Adrenal gland (tissue), 12 donors: ENCODE results near the gene TCEA2. TPM values are rescaled to one million over a fixed set of nuclear protein-coding genes. Genes with fewer than 3 reads are reported as not detected.

Experiments used
- DNase-seq, 7 donors: peaks; one replicate each; pipeline ENCODE4 v3.0.0-alpha.2; 2019 to 2020
- H3K27ac ChIP-seq, 5 donors: fragments of 200-600 bp; sonication (generic) in 4 of 5; 1 replicate in 3 of 5; 2 replicates in 2 of 5; pipeline versions ENCODE4 v1.5.1 to v1.8.0; 2016 to 2020; ENCODE audit warnings: mild to moderate bottlenecking in 1 of 5
- H3K27me3 ChIP-seq: fragments of 200-600 bp; 2 replicates; pipeline ENCODE4 v1.8.0; 2021
- H3K36me3 ChIP-seq, 2 donors: fragments of 200-600 bp; replicated peaks in 1 of 2; 1 replicate in 1 of 2; 2 replicates in 1 of 2; pipeline versions ENCODE4 v1.5.1 to v1.8.0; 2018 to 2022
- H3K4me1 ChIP-seq, 2 donors: fragments of 200-600 bp; replicated peaks in 1 of 2; 1 replicate in 1 of 2; 2 replicates in 1 of 2; pipeline versions ENCODE4 v1.5.1 to v1.8.0; 2018 to 2021
- H3K4me3 ChIP-seq, 4 donors: fragments of 200-600 bp; sonication (generic) in 3 of 4; one replicate each; pipeline ENCODE4 v1.5.1; 2016 to 2018
- H3K9me3 ChIP-seq, 3 donors: fragments of 200-600 bp; sonication (generic) in 1 of 3; replicated peaks in 1 of 3; 1 replicate in 2 of 3; 2 replicates in 1 of 3; pipeline versions ENCODE4 v1.5.1 to v1.8.0; 2016 to 2021
- POLR2A ChIP-seq, 2 donors: fragments of 450-650 bp; IDR thresholded peaks; one replicate each; pipeline ENCODE4 v1.6.1; 2017; ENCODE audit warnings: antibody characterized with exemption in 2 of 2, mild to moderate bottlenecking in 2 of 2, moderate library complexity in 1 of 2
- WGBS, 4 donors: extraction: QIAGEN DNeasy Blood & Tissue Kit in 2 of 4; methylation state at CpG; one replicate each; pipeline versions ENCODE4 v1.1.5 to v1.1.7; 2013 to 2017; 5-methylcytosine and 5-hydroxymethylcytosine counted together
- intact Hi-C, 2 donors: fragments of 100-400 bp; cut with DNase I; formaldehyde crosslinking; loops; one replicate each; pipeline versions ENCODE4 v1.14.1 to v1.15.0; 2022 to 2023
- polyA plus RNA-seq, 3 donors: library from polyadenylated mRNA; stranded (reverse); fragments of 200-250 nt in 2 of 3; fragments of 350-450 nt in 1 of 3; fragmentation: Illumina TruSeq in 1 of 3; extraction: RNeasy Lipid Tissue Mini Kit (QIAGEN cat#74804) in 1 of 3; gene quantifications; one replicate each; pipeline ENCODE4 v1.2.3, GENCODE V29; 2013 to 2014
- total RNA-seq, 9 donors: library from RNA; depleted of rRNA in 4 of 9; stranded (reverse); fragments of >200 nt in 4 of 9; fragments of 120-200 nt in 1 of 9; fragmentation: NEBNext Ultra II Directional in 1 of 9; extraction: Animal tissue kit (Norgen Biotek cat#: 25700) in 1 of 9; gene quantifications; one replicate each; pipeline versions ENCODE4 v1.1.0 to v1.2.4, GENCODE V29; 2013 to 2023
- TF ChIP-seq, protein P1 (sequence below), 6 experiments: fragments of 450-650 bp in 4 of 6; fragments of 200-600 bp in 2 of 6; sonication (generic) in 1 of 6; IDR thresholded peaks; 1 replicate in 5 of 6; 2 replicates in 1 of 6; pipeline versions ENCODE4 v1.5.1 to v1.8.0; 2016 to 2021; ENCODE audit warnings: antibody characterized with exemption in 6 of 6, mild to moderate bottlenecking in 2 of 6, moderate library complexity in 1 of 6
- donor health status: healthy with polysubstance abuse.
- donor health status: Bipolar disorder and iron deficiency.
- donor health status: DM: yes; HTN: yes; CAD: no.
- donor health status: DM: no; HTN: no; CAD: no.
- donor health status: DM: no; HTN: no; CAD: no.
- donor health status: DM: yes; HTN: yes; CAD: no.

The TCEA2 gene
- total and polyA plus RNA-seq, 12 donors: 12.6 to 184 (median 53.7) TPM

- 52 to 78% (median 62%) methylated on average over 4 to 10 of the region's 10 CpGs for WGBS, 4 donors
Measured at GRCh38 chr20:64035933-64036345, 27.1 kb upstream of the TCEA2 start, which contains the start of gene C20orf204. C20orf204 (plus strand) TSS chr20:64036182; CDS start chr20:64036324, 142 bp downstream.

DNA sequence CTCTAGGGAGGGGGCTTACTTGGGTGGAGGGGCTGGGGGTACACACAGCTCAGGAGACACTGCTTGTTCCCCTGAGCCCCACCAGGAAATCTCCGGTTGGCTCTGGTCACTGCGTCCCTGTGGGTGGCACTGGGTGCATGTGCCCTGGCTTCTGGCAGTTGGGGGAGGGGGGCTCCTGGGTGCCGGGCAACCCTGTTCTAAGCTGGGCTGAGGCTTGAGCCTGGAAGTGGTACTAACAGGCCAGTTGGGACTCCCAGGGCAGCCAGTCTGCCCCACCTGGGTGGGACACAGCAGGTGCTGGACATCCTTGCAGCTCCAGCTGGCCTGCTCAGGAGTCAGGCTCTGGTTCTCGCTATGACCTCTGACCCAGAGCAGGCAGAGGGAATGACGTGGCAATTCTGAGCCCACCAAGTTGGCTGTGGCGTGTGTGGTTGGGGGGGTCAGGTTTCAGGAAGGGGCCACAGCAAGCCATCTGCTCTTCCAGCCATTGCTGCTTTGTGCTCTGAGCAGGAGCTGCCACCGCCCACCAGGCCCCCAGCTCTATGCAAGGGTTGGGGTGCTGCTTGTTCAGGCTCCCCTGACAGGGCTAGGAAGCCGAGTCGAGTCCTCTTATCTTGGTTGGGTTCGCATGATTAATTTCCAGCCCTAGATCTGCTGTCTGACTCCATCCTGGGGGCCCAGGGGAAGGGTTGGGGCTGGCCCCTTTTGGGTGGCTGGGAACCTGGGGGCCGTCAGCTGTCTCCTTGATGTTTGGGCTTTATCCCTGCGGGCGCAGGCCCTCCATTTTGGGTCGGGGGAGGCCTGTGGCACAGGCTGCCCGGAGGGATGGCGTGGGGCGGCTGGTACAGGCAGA lies 26.4 kb upstream of the TCEA2 start:
- WGBS, 4 donors: 49 to 62% (median 55%) methylated on average over 10 to 17 of the region's 17 CpGs
- Histone ChIP-seq H3K4me1 (peaks cover 8 to 18% of the 10 kb centered on the region in 2 donors), H3K4me3 (no peak overlapping the region), H3K36me3 (peaks cover 0 to 19% of the 10 kb centered on the region in 2 donors), H3K27me3 (peaks cover 13% of the 10 kb centered on the region), H3K27ac (no peak overlapping the region), H3K9me3 (no peaks in the 10 kb centered on the region)
- no peak for DNase-seq
- no peak for TF ChIP-seq POLR2A (IDR thresholded peaks at IDR 0.05)
- TF ChIP-seq, protein P1, sequence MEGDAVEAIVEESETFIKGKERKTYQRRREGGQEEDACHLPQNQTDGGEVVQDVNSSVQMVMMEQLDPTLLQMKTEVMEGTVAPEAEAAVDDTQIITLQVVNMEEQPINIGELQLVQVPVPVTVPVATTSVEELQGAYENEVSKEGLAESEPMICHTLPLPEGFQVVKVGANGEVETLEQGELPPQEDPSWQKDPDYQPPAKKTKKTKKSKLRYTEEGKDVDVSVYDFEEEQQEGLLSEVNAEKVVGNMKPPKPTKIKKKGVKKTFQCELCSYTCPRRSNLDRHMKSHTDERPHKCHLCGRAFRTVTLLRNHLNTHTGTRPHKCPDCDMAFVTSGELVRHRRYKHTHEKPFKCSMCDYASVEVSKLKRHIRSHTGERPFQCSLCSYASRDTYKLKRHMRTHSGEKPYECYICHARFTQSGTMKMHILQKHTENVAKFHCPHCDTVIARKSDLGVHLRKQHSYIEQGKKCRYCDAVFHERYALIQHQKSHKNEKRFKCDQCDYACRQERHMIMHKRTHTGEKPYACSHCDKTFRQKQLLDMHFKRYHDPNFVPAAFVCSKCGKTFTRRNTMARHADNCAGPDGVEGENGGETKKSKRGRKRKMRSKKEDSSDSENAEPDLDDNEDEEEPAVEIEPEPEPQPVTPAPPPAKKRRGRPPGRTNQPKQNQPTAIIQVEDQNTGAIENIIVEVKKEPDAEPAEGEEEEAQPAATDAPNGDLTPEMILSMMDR (IDR thresholded peaks at IDR 0.05): no peak
- intact Hi-C loops: loop anchor here in 1 of 2 donors (10.0 kb wide), 1 partner anchor 78 kb away; no protein-coding TSS in a partner anchor

More at GRCh38 chr20:64035933-64036345, 27.1 kb upstream of the TCEA2 start, which contains the start of gene C20orf204:
- Histone ChIP-seq H3K4me3 (no peak within 1 kb of the TSS), H3K9me3 (no peaks in the 10 kb centered on the region), H3K27ac (no peak within 1 kb of the TSS), H3K36me3 (peaks cover 0 to 23% of the 10 kb centered on the region in 2 donors), H3K4me1 (peaks cover 8 to 13% of the 10 kb centered on the region in 2 donors), H3K27me3 (peaks cover 7% of the 10 kb centered on the region)
- intact Hi-C loops: loop anchor here in 1 of 2 donors (10.0 kb wide), 1 partner anchor 79 kb away; no protein-coding TSS in a partner anchor
- DNase-seq: no peak
- TF ChIP-seq, protein P1 (IDR thresholded peaks at IDR 0.05): no peak
- TF ChIP-seq POLR2A (IDR thresholded peaks at IDR 0.05): no peak

- peaks cover 19% of the 10 kb centered on the region for H3K27me3 ChIP-seq
- TF ChIP-seq, protein P1 (IDR thresholded peaks at IDR 0.05): no peak
- TF ChIP-seq POLR2A (IDR thresholded peaks at IDR 0.05): no peak
Measured at GRCh38 chr20:64037199-64037497, 25.9 kb upstream of the TCEA2 start.

DNA sequence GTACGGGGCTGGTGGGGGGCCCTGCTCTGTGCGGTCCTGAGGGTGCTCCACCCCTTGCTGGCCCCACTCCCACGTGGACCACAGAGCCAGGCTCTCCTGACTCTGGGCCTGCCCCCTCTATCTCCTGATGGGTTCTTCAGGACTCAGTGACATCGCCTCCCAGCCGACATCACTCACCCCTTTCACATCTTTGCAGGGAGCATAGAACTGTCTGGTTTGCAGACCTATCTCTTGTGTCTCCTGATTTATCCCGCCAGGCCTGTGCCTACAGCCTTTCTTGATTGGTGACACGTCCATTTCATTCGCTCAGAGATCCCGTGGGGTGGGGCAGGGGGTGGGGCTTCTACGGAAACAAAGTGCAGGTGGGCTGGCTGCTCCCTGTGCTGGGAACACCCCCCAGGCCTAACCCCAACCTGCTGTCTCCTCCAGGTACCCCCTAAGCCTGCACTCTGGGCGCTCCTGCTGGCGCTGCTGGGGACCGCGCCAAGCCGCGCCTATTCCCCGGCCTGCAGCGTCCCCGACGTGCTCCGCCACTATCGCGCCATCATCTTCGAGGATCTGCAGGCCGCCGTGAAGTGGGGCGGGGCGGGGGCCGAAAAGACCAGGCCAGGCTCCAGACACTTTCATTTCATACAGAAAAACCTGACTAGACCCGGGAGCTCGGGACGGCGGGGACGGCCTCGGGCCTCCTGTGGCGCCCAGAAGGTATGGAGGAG lies 25.3 kb upstream of the TCEA2 start:
- intact Hi-C loops: loop anchor here in 1 of 2 donors (10.0 kb wide), 1 partner anchor 77 kb away; no protein-coding TSS in a partner anchor
- Histone ChIP-seq H3K27ac (no peak overlapping the region), H3K36me3 (peaks cover 0 to 8% of the 10 kb centered on the region in 2 donors), H3K9me3 (no peaks in the 10 kb centered on the region), H3K4me3 (no peak overlapping the region), H3K27me3 (peaks cover 21% of the 10 kb centered on the region), H3K4me1 (peaks cover 8 to 25% of the 10 kb centered on the region in 2 donors)
- no peak for DNase-seq
- TF ChIP-seq, protein P1 (IDR thresholded peaks at IDR 0.05): no peak
- TF ChIP-seq POLR2A (IDR thresholded peaks at IDR 0.05): no peak
- WGBS, 4 donors: 9 to 21% (median 12%) methylated on average over 12 to 36 of the region's 36 CpGs

More at GRCh38 chr20:64037199-64037497, 25.9 kb upstream of the TCEA2 start:
- Histone ChIP-seq H3K36me3 (peaks cover 0 to 13% of the 10 kb centered on the region in 2 donors), H3K4me3 (no peak overlapping the region), H3K4me1 (peaks cover 8 to 22% of the 10 kb centered on the region in 2 donors), H3K27ac (no peak overlapping the region), H3K9me3 (no peaks in the 10 kb centered on the region)
- intact Hi-C loops: loop anchor here in 1 of 2 donors (10.0 kb wide), 1 partner anchor 78 kb away; no protein-coding TSS in a partner anchor
- WGBS, 4 donors: 65 to 71% (median 69%) methylated on average over 3 of the region's 3 CpGs; no CpG with 5 or more reads in 1 of the 4 donors
- DNase-seq: no peak
